Chondrocyte (in vitro differentiated cells): ENCODE results near the gene SSBP3. TPM values are rescaled to one million over a fixed set of nuclear protein-coding genes. Genes with fewer than 3 reads are reported as not detected.
A peak's percentile ranks its signal among the peaks of the same experiment; 100 is the strongest.

Experiments used
- DNase-seq: peaks from one replicate; pipeline ENCODE4 v3.0.0; 2021; ENCODE audit warnings: mixed read lengths, low spot score
- H3K27ac Mint-ChIP-seq: one replicate; pipeline ENCODE4 v1.8.0; 2021; ENCODE audit warnings: mild to moderate bottlenecking, moderate library complexity, mixed read lengths; ENCODE audit not compliant: unreplicated experiment
- H3K27me3 Mint-ChIP-seq: 2 replicates; pipeline ENCODE4 v1.8.0; 2021; ENCODE audit warnings: low read depth, mixed read lengths
- H3K36me3 Mint-ChIP-seq: 2 replicates; pipeline ENCODE4 v1.8.0; 2021; ENCODE audit warnings: low read depth, mixed read lengths
- H3K4me1 Mint-ChIP-seq: 2 replicates; pipeline ENCODE4 v1.8.0; 2021; ENCODE audit warnings: low read depth, mild to moderate bottlenecking, mixed read lengths
- H3K4me3 Mint-ChIP-seq: one replicate; pipeline ENCODE4 v1.8.0; 2021; ENCODE audit warnings: mild to moderate bottlenecking, moderate library complexity, mixed read lengths; ENCODE audit not compliant: unreplicated experiment
- H3K9me3 Mint-ChIP-seq: 2 replicates; pipeline ENCODE4 v1.8.0; 2021; ENCODE audit warnings: low read depth, mixed read lengths
- total RNA-seq: library from RNA; stranded (reverse); gene quantifications from 3 replicates; pipeline ENCODE4 v1.2.1, GENCODE V29; 2021
- TF ChIP-seq, protein P1 (sequence below): fragments of 200-600 bp; sonication (generic); IDR thresholded peaks from 2 replicates; pipeline ENCODE4 v1.5.0; 2021; ENCODE audit warnings: antibody characterized with exemption, mild to moderate bottlenecking, moderate library complexity

SSBP3 gene
- total RNA-seq, 1 donor from 2014 or later, result 22.0 TPM

- H3K9me3 Mint-ChIP-seq, result no peaks in the 10 kb centered on the region
- no peaks in the 10 kb centered on the region for H3K36me3 Mint-ChIP-seq
- H3K4me3 Mint-ChIP-seq, result no peak overlapping the region
- DNase-seq, result no peak
- H3K27me3 Mint-ChIP-seq, result no peaks in the 10 kb centered on the region
- no peak overlapping the region for H3K27ac Mint-ChIP-seq
- H3K4me1 Mint-ChIP-seq, result peaks cover 3% of the 10 kb centered on the region
- TF ChIP-seq, protein P1, sequence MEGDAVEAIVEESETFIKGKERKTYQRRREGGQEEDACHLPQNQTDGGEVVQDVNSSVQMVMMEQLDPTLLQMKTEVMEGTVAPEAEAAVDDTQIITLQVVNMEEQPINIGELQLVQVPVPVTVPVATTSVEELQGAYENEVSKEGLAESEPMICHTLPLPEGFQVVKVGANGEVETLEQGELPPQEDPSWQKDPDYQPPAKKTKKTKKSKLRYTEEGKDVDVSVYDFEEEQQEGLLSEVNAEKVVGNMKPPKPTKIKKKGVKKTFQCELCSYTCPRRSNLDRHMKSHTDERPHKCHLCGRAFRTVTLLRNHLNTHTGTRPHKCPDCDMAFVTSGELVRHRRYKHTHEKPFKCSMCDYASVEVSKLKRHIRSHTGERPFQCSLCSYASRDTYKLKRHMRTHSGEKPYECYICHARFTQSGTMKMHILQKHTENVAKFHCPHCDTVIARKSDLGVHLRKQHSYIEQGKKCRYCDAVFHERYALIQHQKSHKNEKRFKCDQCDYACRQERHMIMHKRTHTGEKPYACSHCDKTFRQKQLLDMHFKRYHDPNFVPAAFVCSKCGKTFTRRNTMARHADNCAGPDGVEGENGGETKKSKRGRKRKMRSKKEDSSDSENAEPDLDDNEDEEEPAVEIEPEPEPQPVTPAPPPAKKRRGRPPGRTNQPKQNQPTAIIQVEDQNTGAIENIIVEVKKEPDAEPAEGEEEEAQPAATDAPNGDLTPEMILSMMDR, result peak; percentile 12
Measured at GRCh38 chr1:54360165-54361005, 45.8 kb downstream of the SSBP3 start.

DNA sequence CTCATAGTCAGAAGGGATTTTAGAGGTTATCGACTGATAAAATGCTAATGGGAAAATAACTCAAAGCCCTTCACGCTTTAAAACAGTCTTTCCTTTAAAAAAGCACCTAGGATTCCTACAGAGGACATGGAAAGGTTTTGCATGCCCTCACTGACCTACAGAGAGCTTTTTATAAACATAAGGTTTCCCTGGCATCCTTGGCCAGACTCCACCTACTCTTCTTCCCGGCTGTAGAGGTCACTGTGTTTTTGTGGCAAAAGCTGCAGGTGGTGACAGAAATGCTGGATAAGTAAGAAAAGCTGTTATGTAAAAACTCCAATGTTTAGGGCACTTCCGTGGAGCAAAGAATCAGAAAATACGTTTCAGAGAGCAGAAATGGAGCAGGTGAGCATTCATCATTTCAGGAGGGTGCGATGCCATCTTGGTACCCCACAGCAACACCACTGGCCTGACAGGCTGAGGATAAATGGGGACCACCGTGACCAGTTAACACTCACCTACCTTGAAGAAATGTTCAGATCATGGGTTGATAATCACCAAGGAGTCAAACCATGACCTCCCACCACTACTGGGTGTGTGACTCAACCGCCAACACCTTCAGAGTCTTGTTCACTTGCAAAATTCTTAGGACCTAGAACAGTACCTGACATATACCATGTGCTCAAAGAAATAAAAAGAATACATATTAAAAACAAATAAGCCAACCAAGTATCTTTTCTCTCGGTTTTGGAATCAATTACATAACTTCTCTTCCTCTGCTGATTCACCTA is 46.6 kb downstream of the SSBP3 start:
- H3K36me3 Mint-ChIP-seq, result no peaks in the 10 kb centered on the region
- H3K27me3 Mint-ChIP-seq, result no peaks in the 10 kb centered on the region
- H3K4me3 Mint-ChIP-seq, result no peak overlapping the region
- no peaks in the 10 kb centered on the region for H3K9me3 Mint-ChIP-seq
- no peak for DNase-seq
- H3K27ac Mint-ChIP-seq, result no peak overlapping the region
- TF ChIP-seq, protein P1, result no peak
- H3K4me1 Mint-ChIP-seq, result peaks cover 3% of the 10 kb centered on the region

DNA sequence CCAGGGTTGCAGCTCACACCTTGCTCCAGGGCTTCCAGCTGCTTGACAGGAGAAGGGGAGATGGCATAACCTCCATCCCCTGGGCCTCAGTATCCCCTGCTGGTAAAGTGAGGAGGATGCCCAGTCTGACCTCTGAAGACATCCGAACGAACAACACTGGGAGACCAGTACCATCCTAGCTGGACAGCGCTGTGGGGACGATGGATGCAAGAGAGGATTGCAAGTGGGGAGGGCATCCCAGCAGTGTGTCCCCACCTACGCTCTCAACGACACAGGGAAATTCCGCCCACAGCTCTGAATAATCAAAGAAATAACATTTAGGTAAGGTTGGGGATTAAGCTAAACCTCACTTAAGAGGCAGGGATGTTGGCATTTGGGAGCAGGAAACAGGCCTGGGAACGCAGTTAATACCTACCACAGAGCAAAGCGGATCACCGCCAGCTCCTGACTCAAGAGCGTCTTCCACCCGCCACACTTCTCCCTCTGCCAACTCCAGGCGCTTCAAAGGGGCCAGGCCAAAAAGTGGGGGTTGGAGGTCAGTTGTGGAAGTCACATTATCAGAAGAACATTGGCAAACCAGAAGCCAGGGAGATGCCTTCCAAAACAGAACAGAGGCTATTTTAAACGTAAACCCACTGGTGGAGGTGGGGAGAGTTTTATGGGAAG is 47.6 kb downstream of the SSBP3 start:
- Mint-ChIP-seq H3K36me3 (no peaks in the 10 kb centered on the region), H3K4me3 (no peak overlapping the region), H3K4me1 (peaks cover 3% of the 10 kb centered on the region), H3K27ac (no peak overlapping the region), H3K27me3 (no peaks in the 10 kb centered on the region), H3K9me3 (no peaks in the 10 kb centered on the region)
- DNase-seq, result no peak
- TF ChIP-seq, protein P1, result no peak

DNA sequence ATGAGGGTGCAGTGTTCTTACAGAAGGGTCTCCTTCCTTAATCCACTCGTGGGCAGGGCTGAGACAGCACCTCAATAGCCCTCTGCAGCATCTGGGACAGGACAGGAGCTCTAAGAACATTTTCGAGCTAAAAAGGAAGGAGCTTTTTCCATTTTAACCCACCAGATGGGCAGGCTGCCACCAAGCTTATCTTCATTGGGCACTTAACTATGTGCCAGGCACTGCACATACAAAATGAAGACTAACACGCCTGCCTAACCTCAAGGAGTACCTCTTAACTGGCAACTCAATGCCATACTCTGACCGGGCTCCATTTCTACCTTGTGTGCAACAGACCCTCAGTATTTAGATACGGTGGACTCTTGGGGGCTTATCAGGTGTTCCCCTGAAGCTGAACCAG is 48.2 kb downstream of the SSBP3 start:
- H3K4me1 Mint-ChIP-seq, result peaks cover 3% of the 10 kb centered on the region

More for the DNA sequence above, 48.2 kb downstream of the SSBP3 start:
- no peak for DNase-seq
- H3K27me3 Mint-ChIP-seq, result no peaks in the 10 kb centered on the region
- H3K4me3 Mint-ChIP-seq, result no peak overlapping the region
- no peak overlapping the region for H3K27ac Mint-ChIP-seq
- H3K36me3 Mint-ChIP-seq, result no peaks in the 10 kb centered on the region
- TF ChIP-seq, protein P1, result no peak
- H3K9me3 Mint-ChIP-seq, result no peaks in the 10 kb centered on the region
